PFSK-1 (cell line): Measurements from ENCODE around the gene GPRC5C.

Source experiments
- POLR2AphosphoS5 ChIP-seq: IDR thresholded peaks from 2 replicates; pipeline ENCODE4 v1.6.1; 2012; ENCODE audit warnings: low read depth, mild to moderate bottlenecking, control low read depth, low read length, moderate library complexity
- REST ChIP-seq, 2 experiments: IDR thresholded peaks; 2 replicates each; pipeline versions ENCODE4 v1.6.1 to v1.8.0; 2011 to 2012; ENCODE audit warnings: low read depth in 2 of 2, low read length in 2 of 2, control low read depth in 1 of 2, inconsistent platforms in 1 of 2, mild to moderate bottlenecking in 1 of 2, moderate library complexity in 1 of 2; ENCODE audit not compliant: insufficient read depth in 1 of 2
- SIN3A ChIP-seq: IDR thresholded peaks from 2 replicates; pipeline ENCODE4 v1.6.1; 2012; ENCODE audit warnings: mild to moderate bottlenecking, low read length, moderate library complexity, borderline replicate concordance; ENCODE audit not compliant: insufficient read depth

DNA sequence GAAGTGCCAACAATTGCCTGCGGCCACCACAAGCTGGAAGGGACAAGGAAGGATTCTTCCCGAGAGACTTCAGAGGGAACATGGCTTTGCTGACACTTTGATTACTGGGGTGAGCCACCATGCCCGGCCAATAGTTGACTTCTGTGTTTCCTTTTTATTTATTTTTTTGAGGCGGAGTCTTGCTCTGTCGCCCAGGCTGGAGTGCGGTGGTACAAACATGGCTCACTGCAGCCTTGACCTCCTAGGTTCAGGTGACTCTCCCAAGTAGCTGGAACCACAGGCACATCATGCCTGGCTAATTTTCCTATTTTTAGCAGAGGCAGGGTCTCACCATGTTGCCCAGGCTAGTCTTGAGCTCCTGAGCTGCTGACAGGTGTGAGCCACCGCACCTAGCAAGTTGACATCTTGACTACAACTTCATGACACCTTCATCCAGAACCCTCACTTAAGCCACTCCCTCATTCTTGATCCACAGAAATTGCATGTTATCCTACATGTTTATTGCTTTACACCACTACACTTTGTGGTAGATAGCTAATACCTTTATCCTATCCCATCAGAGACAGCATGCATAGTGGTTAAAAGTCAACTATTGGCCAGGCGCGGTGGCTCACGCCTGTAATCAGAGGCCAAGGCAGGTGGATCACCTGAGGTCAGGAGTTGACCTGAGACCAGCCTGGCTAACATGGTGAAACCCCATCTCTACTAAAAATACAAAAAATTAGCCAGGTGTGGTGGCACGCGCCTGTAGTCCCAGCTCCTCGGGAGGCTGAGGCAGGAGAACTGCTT, 16.1 kb upstream of the GPRC5C start:
- TF ChIP-seq POLR2AphosphoS5 (no peak), SIN3A (no peak), REST (IDR thresholded peaks at IDR 0.05; ENCODE audit: insufficient read depth in 1 of 2, low read depth in 2 of 2, low read length in 2 of 2) (no peak)
